Nucleus accumbens (tissue), 56 donors: ENCODE measurements around the gene ABCF1.

Source experiments
- DNase-seq, 56 donors: peaks; one replicate each; lab custom pipeline; 2025; lab: John Stamatoyannopoulos, UW

ABCF1 gene

DNA sequence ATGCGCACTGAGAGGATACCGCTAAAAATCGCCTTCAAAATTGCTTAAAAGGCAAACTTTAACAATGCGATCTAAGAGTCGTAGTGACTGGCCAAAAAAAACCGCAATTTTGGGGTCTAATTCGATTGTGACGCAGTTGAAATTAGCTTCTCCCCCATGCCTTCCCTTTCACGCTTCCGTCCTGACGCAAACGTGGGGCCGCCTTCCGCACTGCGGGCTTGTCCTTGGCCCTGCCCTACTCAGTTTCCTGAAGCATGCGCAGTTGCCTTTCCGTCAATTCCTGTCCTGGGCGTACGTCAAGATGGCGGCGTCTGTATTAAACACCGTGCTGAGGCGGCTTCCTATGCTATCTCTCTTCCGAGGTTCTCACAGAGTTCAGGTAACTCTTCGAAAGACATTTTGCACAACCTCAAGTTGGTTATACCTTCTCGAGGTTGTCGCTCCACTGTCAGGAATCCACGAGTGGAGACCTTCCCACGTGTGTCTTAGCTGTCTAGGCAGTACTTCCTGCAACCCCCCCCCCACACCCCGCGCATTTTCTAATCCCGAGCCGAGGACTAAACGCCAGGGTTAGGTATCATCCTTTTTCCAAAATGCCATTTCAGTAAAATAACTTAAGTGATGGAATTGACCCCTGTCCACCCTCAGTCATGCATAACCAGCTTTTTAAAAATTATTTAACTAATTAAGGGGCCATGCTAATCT is 46.5 kb downstream of the ABCF1 start, which contains the start of gene MRPS18B:
TSS of gene MRPS18B (plus strand) at position 276 of the 705 bp plus-strand sequence. CDS start at position 302, 26 bp downstream.
- DNase-seq: peak; percentile 77 to 99 (median 96)

DNA sequence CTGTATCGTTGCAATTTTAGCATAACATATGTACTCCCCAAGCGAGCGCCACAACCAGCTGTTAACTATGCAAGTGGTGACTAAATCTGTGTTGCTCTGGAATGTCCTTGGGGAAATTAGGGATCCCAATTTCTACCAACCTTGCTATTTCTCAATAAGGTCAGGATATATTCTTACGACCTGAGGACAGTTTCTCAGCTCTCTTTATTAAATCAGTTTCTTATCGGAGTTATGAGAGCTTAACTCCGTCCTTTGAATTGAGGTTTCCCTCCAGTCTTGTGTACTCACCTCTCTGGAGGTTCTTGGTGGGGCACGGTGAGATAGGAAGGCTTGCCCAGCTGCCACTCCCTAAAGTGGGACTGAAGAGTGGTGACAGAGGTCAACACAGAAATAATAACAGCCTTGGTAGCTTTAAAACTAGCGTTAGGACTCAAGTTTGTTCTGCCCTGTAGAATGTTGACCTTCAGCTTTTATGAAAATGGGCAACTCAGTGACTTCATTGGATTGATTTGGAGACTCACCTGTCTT is 47.1 kb downstream of the ABCF1 start:
- DNase-seq: no peak

GRCh38 chr6:30619561-30619960 is 48.3 kb downstream of the ABCF1 start:
- DNase-seq: no peak

DNA sequence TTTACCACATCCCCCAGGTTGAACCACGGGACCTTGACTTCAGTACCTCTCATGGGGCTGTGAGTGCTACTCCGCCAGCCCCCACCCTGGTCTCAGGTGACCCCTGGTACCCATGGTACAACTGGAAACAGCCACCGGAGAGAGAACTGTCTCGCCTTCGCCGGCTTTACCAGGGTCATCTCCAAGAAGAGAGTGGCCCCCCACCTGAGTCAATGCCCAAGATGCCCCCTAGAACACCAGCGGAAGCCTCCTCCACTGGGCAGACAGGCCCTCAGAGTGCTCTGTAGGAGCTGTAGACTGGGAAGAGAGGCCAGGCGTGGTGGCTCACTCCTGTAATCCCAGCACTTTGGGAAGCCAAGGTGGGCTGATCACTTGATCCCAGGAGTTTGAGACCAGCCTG is 54.3 kb downstream of the ABCF1 start:
- no peak for DNase-seq

- DNase-seq: peak in 55 of 56 donors; percentile 51 to 95 (median 85)
Measured at GRCh38 chr6:30626484-30627366, 55.5 kb downstream of the ABCF1 start, which contains the start of gene ATAT1. ATAT1 (plus strand) TSS chr6:30626874.

DNA sequence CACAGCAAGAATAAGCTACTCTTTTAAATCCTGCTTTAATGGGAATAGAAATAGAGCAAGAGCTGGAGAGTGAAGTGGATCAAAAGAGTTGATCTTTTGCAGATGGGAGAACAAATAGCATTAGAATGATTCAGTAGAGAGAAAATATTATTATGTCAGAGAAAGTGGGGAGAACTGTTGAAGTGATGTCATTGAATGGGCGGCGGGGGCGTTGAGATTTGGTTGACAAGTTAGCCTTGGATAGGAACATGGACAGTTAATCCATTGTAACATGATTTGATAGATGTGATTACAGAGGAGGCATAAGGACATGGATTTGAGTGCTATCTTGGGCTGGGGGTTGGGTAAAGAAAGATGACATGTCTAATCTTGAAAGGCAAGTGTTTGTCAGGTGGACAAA is 64.6 kb downstream of the ABCF1 start:
- DNase-seq: no peak

GRCh38 chr6:30640481-30640880 is 69.2 kb downstream of the ABCF1 start:
- DNase-seq: no peak

DNA sequence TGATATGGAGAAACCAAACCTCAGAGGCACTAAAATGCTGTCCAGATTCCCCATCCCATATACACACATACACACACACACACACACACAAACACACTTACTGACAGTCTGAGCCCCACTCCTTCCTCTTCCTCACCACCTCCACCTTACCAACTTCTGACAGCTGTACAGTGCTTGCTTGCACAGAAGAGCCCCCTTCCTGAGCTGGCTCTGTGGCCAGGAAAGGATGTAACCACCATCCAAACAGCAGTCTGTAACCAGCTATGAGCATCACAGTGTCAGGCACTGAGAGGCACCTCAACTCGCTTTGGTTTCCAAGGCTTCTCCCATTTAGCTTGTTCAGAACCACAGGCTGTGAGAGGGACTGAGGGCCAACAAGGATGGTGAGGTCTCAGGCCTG is 69.8 kb downstream of the ABCF1 start:
- no peak for DNase-seq
